ENCODE data around the gene MARCKSL1.

The MARCKSL1 gene

GRCh38 chr1:32327204-32327603 lies 8.8 kb downstream of the MARCKSL1 start:
- DNase-seq (ENCODE audit: low read depth): no peak
- TF ChIP-seq MYC (IDR thresholded peaks at IDR 0.05; ENCODE audit: low read depth, low read length): no peak
- no peak overlapping the region for H3K4me3 ChIP-seq (ENCODE audit: low read depth, low read length)

DNA sequence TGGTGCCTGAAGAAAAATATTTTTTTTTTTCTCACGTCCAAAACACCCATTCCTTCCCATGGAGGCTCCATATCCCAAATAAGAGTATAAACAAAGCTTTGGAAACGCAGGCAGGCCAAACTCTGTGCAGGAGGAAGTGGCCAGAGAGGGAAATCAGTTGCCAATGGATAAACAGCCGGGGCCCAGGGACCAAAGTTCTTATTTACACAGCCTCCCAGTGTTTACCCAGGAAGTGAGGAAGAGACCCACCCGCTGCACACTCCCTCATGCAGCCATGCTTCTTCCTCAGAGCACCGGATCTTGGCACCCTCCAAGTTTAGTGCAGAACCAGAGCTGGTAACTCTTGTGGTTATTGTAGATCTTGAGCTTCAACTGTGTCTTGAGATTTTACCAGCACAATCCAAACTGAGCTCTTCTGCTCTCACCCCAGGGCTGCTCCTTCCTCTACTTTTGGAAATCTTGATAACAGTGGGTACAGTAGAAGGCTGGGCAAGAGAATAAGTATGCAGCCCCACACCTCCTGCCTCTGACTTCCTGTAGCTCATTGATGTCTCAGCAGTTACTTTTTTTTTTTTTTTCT lies 14.2 kb downstream of the MARCKSL1 start:
- H3K4me3 ChIP-seq (ENCODE audit: low read depth, low read length): no peak overlapping the region
- TF ChIP-seq MYC (IDR thresholded peaks at IDR 0.05; ENCODE audit: low read depth, low read length) (no peak), POLR2A (IDR thresholded peaks at IDR 0.05; ENCODE audit: extremely low read depth, insufficient read length) (no peak), CTCF (IDR thresholded peaks at IDR 0.05; ENCODE audit: low read depth, low read length) (no peak)
- TF ChIP-seq, protein P1, sequence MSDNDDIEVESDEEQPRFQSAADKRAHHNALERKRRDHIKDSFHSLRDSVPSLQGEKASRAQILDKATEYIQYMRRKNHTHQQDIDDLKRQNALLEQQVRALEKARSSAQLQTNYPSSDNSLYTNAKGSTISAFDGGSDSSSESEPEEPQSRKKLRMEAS (IDR thresholded peaks at IDR 0.05; ENCODE audit: low read depth, low read length): no peak
- no peak for DNase-seq (ENCODE audit: low read depth)

DNA sequence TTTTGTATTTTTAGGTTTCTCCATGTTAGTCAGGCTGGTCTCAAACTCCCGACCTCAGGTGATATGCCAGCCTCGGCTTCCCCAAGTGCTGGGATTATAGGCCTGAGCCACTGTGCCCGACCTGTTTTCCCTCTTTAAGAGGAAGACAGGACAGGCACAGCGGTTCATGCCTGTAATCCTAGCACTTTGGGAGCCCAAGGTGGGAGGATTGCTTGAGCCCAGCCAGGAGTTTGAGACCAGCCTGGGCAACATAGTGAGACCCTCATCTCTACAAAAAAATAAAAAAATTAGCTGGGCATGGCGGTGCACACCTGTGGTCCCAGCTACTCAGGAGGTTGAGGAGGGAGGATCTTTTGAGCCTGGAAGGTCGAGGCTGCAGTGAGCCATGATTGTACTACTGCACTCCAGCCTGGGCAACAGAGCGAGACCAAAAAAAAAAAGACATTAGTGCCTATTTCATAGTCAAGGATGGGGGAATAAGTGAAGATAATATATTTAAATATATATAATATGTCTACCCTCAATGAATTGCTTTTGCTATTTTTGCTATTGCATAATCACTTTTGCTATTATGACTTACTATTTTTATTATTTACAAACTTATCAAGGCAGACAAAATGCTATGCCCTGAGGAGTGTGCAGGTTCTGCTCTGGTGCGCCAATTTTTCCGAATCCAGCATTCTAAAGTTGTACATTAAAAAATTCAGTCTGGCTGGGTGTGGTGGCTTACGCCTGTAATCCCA lies 17.7 kb downstream of the MARCKSL1 start:
- H3K4me3 ChIP-seq (ENCODE audit: low read depth, low read length): no peak overlapping the region
- no peak for DNase-seq (ENCODE audit: low read depth)
- no peak for TF ChIP-seq POLR2A (IDR thresholded peaks at IDR 0.05; ENCODE audit: extremely low read depth, insufficient read length)
- TF ChIP-seq MYC (IDR thresholded peaks at IDR 0.05; ENCODE audit: low read depth, low read length): no peak
- TF ChIP-seq CTCF (IDR thresholded peaks at IDR 0.05; ENCODE audit: low read depth, low read length): no peak
- TF ChIP-seq, protein P1 (IDR thresholded peaks at IDR 0.05; ENCODE audit: low read depth, low read length): no peak

- TF ChIP-seq POLR2A (IDR thresholded peaks at IDR 0.05; ENCODE audit: extremely low read depth, insufficient read length): no peak
- no peak for TF ChIP-seq MYC (IDR thresholded peaks at IDR 0.05; ENCODE audit: low read depth, low read length)
- no peak for TF ChIP-seq CTCF (IDR thresholded peaks at IDR 0.05; ENCODE audit: low read depth, low read length)
- TF ChIP-seq, protein P1 (IDR thresholded peaks at IDR 0.05; ENCODE audit: low read depth, low read length): no peak
- H3K4me3 ChIP-seq (ENCODE audit: low read depth, low read length): no peak overlapping the region
- DNase-seq (ENCODE audit: low read depth): no peak
Observed at GRCh38 chr1:32316903-32317277, 19.1 kb downstream of the MARCKSL1 start.

DNA sequence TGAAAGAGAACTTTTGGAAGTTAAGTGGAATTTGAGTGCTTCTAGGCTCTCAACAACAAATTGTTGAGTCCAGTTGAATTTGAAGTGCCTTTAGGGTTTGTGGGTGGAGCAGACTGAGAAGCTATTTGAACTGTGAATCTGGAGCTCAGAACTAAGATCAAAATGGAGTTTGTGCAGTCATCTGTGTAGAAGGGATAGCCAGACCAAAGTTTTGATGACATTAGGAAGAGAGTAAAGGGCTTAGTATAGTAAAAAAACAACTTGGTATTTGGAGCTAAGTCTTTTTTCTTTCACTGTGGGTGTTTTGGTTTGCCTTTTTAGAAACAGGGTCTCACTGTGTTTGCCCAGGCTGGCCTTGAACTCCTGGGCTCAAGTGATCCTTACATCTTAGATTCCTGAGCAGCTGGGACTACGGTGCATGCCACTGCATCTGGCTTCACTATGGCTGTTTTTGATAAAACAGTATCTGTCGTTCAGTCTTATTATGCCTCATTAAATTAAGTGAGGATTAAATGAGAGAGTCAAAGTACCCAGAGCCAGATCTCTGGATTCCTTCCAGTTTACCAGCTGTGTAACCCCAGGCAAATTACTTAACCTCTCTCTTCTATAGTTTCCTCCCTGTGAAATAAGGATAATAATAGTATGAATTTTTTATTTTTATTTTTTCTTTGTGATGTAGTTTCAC lies 24.2 kb downstream of the MARCKSL1 start:
- H3K4me3 ChIP-seq (ENCODE audit: low read depth, low read length): no peak overlapping the region
- TF ChIP-seq CTCF (IDR thresholded peaks at IDR 0.05; ENCODE audit: low read depth, low read length) (no peak), MYC (IDR thresholded peaks at IDR 0.05; ENCODE audit: low read depth, low read length) (no peak), POLR2A (IDR thresholded peaks at IDR 0.05; ENCODE audit: extremely low read depth, insufficient read length) (no peak)
- TF ChIP-seq, protein P1 (IDR thresholded peaks at IDR 0.05; ENCODE audit: low read depth, low read length): no peak
- no peak for DNase-seq (ENCODE audit: low read depth)

DNA sequence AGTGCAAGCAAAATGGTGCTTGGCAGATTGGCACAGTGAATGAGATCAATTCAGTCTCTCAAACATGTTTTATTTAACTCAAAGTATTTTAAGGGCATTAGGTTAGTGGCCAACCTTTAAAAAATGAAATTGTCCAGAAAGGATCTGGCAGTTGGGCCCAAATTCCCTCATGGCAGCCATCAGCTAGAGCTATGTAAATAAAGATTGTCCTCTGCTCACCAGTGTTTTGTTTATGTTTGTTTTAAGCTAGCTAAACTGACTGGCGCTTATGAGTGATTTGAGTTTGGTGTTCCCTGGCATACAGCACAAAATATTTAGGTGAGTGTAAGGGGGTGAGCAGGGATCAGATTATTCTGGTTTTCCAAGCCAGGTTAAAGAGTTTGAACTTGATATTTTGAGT lies 26.1 kb downstream of the MARCKSL1 start:
- DNase-seq (ENCODE audit: low read depth): no peak
- H3K4me3 ChIP-seq (ENCODE audit: low read depth, low read length): no peak overlapping the region
- TF ChIP-seq CTCF (IDR thresholded peaks at IDR 0.05; ENCODE audit: low read depth, low read length) (no peak), POLR2A (IDR thresholded peaks at IDR 0.05; ENCODE audit: extremely low read depth, insufficient read length) (no peak), MYC (IDR thresholded peaks at IDR 0.05; ENCODE audit: low read depth, low read length) (no peak)
- TF ChIP-seq, protein P1 (IDR thresholded peaks at IDR 0.05; ENCODE audit: low read depth, low read length): no peak
